OCI-LY1 (cell line): ENCODE data around the gene CNTNAP2.
"Not testable (repeated sequence)": the region's sequence is repeated elsewhere in the genome, so short reads cannot be mapped to it uniquely, and the experiment has no call there.

Source experiments
- H2AFZ ChIP-seq: fragments of 200-600 bp; sonication (generic), shearing (Covaris generic); 2 replicates; pipeline ENCODE4 v1.6.0; 2014; ENCODE audit warnings: antibody characterized with exemption, mild to moderate bottlenecking, low read length
- H3F3A ChIP-seq: fragments of 200-600 bp; sonication (generic), shearing (Covaris generic); 2 replicates; pipeline ENCODE4 v1.6.0; 2014; ENCODE audit warnings: mild to moderate bottlenecking, antibody characterized with exemption, low read length, moderate library complexity; ENCODE audit not compliant: insufficient read depth
- H3K27ac ChIP-seq: fragments of 200-600 bp; sonication (generic); 2 replicates; pipeline ENCODE4 v1.5.1; 2014; ENCODE audit warnings: low read length, mixed run types, mild to moderate bottlenecking, low read depth; ENCODE audit not compliant: poor library complexity, severe bottlenecking
- H3K27me3 ChIP-seq: fragments of 200-600 bp; sonication (generic); 2 replicates; pipeline ENCODE4 v1.6.0; 2014; ENCODE audit warnings: antibody characterized with exemption, mild to moderate bottlenecking, low read length, moderate library complexity; ENCODE audit not compliant: insufficient read depth
- H3K36me3 ChIP-seq: fragments of 200-600 bp; sonication (generic); 2 replicates; pipeline ENCODE4 v1.6.1; 2014; ENCODE audit warnings: mild to moderate bottlenecking, antibody characterized with exemption, low read length, moderate library complexity, mixed read lengths; ENCODE audit not compliant: insufficient read depth
- H3K4me1 ChIP-seq: fragments of 200-600 bp; sonication (generic); 2 replicates; pipeline ENCODE4 v1.5.1; 2014; ENCODE audit warnings: mild to moderate bottlenecking, low read length, moderate library complexity; ENCODE audit not compliant: insufficient read depth, severe bottlenecking
- H3K4me2 ChIP-seq: fragments of 200-600 bp; sonication (generic), shearing (Covaris generic); 2 replicates; pipeline ENCODE4 v1.6.1; 2014; ENCODE audit warnings: low read length
- H3K4me3 ChIP-seq: fragments of 200-600 bp; sonication (generic); 2 replicates; pipeline ENCODE4 v1.5.1; 2014; ENCODE audit warnings: low read length, low read depth, mild to moderate bottlenecking, mixed read lengths; ENCODE audit not compliant: poor library complexity, severe bottlenecking
- H3K79me2 ChIP-seq: fragments of 200-600 bp; shearing (Covaris generic); 2 replicates; pipeline ENCODE4 v1.6.1; 2016; ENCODE audit warnings: mixed run types, low read length, mixed read lengths; ENCODE audit not compliant: insufficient read depth
- H3K9ac ChIP-seq: fragments of 200-600 bp; sonication (generic), shearing (Covaris generic); 2 replicates; pipeline ENCODE4 v1.6.1; 2014; ENCODE audit warnings: mild to moderate bottlenecking, low read length, mixed read lengths
- H3K9me2 ChIP-seq: fragments of 200-600 bp; sonication (generic), shearing (Covaris generic); 2 replicates; pipeline ENCODE4 v1.6.1; 2014; ENCODE audit warnings: low read depth, mild to moderate bottlenecking, low read length, mixed read lengths
- H3K9me3 ChIP-seq: fragments of 200-600 bp; shearing (Covaris generic); 2 replicates; pipeline ENCODE4 v1.6.1; 2014; ENCODE audit warnings: low read length, mixed read lengths
- H4K20me1 ChIP-seq: fragments of 200-600 bp; sonication (generic), shearing (Covaris generic); 2 replicates; pipeline ENCODE4 v1.6.0; 2016; ENCODE audit warnings: mild to moderate bottlenecking, low read length; ENCODE audit not compliant: insufficient read depth
- EZH2 ChIP-seq: fragments of 200-600 bp; sonication (generic), shearing (Covaris generic); IDR thresholded peaks from 2 replicates; pipeline ENCODE4 v1.8.0; 2017; ENCODE audit warnings: borderline replicate concordance, mixed run types, mild to moderate bottlenecking, antibody characterized with exemption, low read length, moderate library complexity, mixed read lengths
- TF ChIP-seq, protein P1 (sequence below): fragments of 200-600 bp; sonication (generic), shearing (Covaris generic); IDR thresholded peaks from 2 replicates; pipeline ENCODE4 v1.5.1; 2017; ENCODE audit warnings: mild to moderate bottlenecking, antibody characterized with exemption, low read length, moderate library complexity, mixed read lengths

The CNTNAP2 gene

DNA sequence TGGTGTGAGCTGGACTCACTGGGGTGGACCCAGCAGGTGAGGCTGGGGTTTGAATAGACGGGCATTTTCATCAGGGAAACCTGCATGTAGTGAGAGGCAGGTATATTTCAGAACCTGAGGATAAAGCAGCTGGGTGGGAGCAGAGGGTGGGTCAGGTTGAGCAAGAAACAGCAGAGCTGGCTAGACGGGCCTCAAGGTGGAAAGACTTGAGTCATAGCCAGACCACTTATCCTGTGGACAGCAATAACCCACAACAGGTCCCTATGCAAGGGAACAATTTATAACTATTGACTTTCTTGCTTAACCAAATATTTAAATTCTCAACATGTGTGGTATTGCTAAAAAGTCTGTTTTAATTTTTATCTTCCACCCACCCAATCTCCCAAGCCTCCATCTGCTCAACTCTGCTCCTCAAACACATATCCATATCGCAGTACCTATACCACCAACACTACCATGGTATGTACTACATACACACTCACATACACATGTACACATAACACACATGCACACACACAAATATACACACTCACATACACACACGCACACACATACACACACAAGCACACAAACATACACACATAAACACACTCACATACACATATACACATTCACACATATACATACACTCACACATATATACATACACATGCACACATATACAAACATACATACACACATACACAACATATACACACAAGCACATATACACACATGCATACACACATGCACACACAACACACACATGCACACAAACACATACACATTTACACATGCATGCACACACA, 2345.0 kb downstream of the CNTNAP2 start:
- H4K20me1 ChIP-seq: no peaks in the 10 kb centered on the region
- H3K9me2 ChIP-seq: no peaks in the 10 kb centered on the region
- no peaks in the 10 kb centered on the region; the same call in 1 of the 2 replicates for H3K27me3 ChIP-seq
- H3K36me3 ChIP-seq: no peaks in the 10 kb centered on the region
- H3K4me1 ChIP-seq: no peaks in the 10 kb centered on the region
- no peak overlapping the region for H2AFZ ChIP-seq
- no peaks in the 10 kb centered on the region for H3K79me2 ChIP-seq
- no peak overlapping the region for H3K4me2 ChIP-seq
- TF ChIP-seq, protein P1, sequence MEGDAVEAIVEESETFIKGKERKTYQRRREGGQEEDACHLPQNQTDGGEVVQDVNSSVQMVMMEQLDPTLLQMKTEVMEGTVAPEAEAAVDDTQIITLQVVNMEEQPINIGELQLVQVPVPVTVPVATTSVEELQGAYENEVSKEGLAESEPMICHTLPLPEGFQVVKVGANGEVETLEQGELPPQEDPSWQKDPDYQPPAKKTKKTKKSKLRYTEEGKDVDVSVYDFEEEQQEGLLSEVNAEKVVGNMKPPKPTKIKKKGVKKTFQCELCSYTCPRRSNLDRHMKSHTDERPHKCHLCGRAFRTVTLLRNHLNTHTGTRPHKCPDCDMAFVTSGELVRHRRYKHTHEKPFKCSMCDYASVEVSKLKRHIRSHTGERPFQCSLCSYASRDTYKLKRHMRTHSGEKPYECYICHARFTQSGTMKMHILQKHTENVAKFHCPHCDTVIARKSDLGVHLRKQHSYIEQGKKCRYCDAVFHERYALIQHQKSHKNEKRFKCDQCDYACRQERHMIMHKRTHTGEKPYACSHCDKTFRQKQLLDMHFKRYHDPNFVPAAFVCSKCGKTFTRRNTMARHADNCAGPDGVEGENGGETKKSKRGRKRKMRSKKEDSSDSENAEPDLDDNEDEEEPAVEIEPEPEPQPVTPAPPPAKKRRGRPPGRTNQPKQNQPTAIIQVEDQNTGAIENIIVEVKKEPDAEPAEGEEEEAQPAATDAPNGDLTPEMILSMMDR: no peak
- no peak for TF ChIP-seq EZH2
- H3F3A ChIP-seq: no peaks in the 10 kb centered on the region
- no peak overlapping the region for H3K9ac ChIP-seq
- no peaks in the 10 kb centered on the region for H3K9me3 ChIP-seq
- H3K27ac ChIP-seq: no peak overlapping the region
- H3K4me3 ChIP-seq: no peak overlapping the region

DNA sequence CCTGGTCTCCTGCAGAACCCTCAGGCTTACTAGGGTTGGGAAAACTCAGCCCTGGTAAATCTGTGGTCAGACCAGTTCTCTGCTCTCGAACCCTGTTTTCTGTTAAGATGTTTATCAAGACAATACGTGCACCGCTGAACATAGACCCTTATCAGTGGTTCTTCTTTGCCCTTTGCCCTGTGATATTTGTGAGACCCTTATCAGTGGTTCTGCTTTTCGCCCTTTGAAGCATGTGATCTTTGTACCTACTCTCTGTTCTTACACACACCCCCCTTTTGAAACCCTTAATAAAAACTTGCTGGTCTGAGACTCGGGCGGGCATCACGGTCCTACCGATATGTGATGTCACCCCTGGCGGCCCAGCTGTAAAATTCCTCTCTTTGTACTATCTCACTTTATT, 2346.2 kb downstream of the CNTNAP2 start:
- not testable (repeated sequence) for H4K20me1 ChIP-seq, H3K4me1 ChIP-seq, H3K36me3 ChIP-seq, H2AFZ ChIP-seq, H3K9me2 ChIP-seq, H3K4me3 ChIP-seq, H3K4me2 ChIP-seq, H3K27me3 ChIP-seq, H3F3A ChIP-seq, H3K79me2 ChIP-seq, H3K9me3 ChIP-seq, H3K27ac ChIP-seq, H3K9ac ChIP-seq

DNA sequence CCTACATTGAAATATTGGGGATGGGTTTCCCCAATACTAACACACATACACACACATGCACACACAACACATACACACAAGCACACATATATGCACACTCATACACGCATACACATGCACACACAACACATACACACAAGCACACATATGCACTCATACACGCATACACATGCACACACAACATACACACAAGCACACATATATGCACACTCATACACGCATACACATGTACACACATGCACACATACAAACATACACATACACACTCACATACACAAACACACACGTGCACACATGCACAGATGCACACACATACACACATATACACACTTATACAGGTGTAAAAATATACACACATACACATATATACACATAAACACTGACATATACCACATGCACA, 2346.6 kb downstream of the CNTNAP2 start:
- Histone ChIP-seq H3K79me2 (no peaks in the 10 kb centered on the region), H2AFZ (no peak overlapping the region), H3F3A (no peaks in the 10 kb centered on the region), H3K9me2 (no peaks in the 10 kb centered on the region), H3K4me3 (no peak overlapping the region), H3K9me3 (no peaks in the 10 kb centered on the region), H3K36me3 (no peaks in the 10 kb centered on the region), H3K4me1 (no peaks in the 10 kb centered on the region), H3K27ac (no peak overlapping the region), H3K9ac (no peak overlapping the region), H4K20me1 (no peaks in the 10 kb centered on the region), H3K4me2 (no peak overlapping the region), H3K27me3 (no peaks in the 10 kb centered on the region)
- no peak for TF ChIP-seq EZH2
- TF ChIP-seq, protein P1: no peak

DNA sequence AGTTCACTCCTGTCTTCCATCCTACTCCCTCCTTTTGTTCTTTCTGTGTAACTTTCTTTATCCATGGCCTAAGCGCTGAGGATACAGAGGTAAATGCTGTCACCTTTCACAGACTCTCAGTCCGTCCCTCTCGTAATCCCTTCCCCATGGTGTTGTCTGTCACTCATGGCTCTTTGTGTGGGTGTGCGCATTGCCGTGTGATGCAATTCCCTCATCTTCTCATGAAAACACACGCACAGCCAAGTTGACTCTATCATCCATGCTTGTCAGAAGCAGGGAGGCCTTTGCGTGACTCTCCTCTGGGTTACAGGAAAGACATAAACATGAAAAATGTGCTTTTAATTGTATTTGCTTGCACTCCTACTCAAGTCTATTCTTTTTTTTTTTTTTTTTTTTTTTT, 2348.3 kb downstream of the CNTNAP2 start:
- Histone ChIP-seq H3K27me3 (no peaks in the 10 kb centered on the region; the same call in 1 of the 2 replicates), H3K9me3 (no peaks in the 10 kb centered on the region), H3K36me3 (no peaks in the 10 kb centered on the region), H2AFZ (no peak overlapping the region), H3K4me1 (no peaks in the 10 kb centered on the region), H3K4me2 (no peak overlapping the region), H3K4me3 (no peak overlapping the region), H3K79me2 (no peaks in the 10 kb centered on the region), H3F3A (no peaks in the 10 kb centered on the region), H3K9ac (no peak overlapping the region), H3K9me2 (no peaks in the 10 kb centered on the region), H3K27ac (no peak overlapping the region), H4K20me1 (no peaks in the 10 kb centered on the region)
- no peak for TF ChIP-seq EZH2
- TF ChIP-seq, protein P1: no peak

DNA sequence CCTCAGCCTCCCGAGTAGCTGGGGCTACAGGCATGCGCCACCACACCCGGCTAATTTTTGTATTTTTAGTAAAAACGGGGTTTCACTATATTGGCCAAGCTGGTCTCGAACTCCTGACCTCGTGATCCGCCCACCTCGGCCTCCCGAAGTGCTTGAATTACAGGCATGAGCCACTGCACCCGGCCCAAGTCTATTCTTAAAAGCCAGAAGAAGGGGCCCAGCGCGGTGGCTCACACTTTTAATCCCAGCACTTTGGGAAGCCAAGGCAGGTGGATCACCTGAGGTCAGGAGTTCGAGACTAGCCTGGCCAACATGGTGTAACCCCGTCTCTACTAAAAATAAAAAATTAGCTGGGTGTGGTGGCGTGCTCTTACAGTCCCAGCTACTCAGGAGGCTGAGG, 2348.8 kb downstream of the CNTNAP2 start:
- not testable (repeated sequence) for H3K27ac ChIP-seq, H3K9me3 ChIP-seq, H3K9me2 ChIP-seq, H3K4me3 ChIP-seq, H3K4me2 ChIP-seq, H3K27me3 ChIP-seq, H3K4me1 ChIP-seq, H4K20me1 ChIP-seq, H3K9ac ChIP-seq, H3K79me2 ChIP-seq, H3K36me3 ChIP-seq, H3F3A ChIP-seq, H2AFZ ChIP-seq
